ENCODE measurements around the gene CPED1.

- TF ChIP-seq ETS1 (IDR thresholded peaks at IDR 0.05): no peak
- no peak for TF ChIP-seq CTCF (conservative IDR thresholded peaks at IDR 0.05; ENCODE audit: low read depth in 2 of 2)
- TF ChIP-seq EZH2 (IDR thresholded peaks at IDR 0.05; ENCODE audit: low read depth, unreplicated experiment): no peak
- TF ChIP-seq ZNF114 (CRISPR knock-in tag; IDR thresholded peaks at IDR 0.05): no peak
- no peak for TF ChIP-seq POLR2AphosphoS5 (IDR thresholded peaks at IDR 0.05; ENCODE audit: low read depth)
- TF ChIP-seq JUNB (IDR thresholded peaks at IDR 0.05; ENCODE audit: unreplicated experiment): no peak
- no peak for TF ChIP-seq CREB1 (CRISPR knock-in tag; IDR thresholded peaks at IDR 0.05; ENCODE audit: low read depth)
- no peak for TF ChIP-seq EZH2phosphoT487 (IDR thresholded peaks at IDR 0.05; ENCODE audit: unreplicated experiment)
These were observed 92.4 kb downstream of the CPED1 start for GRCh38 chr7:121080913-121081326.

Measured in GM23338 (cell line).